Retinal pigment epithelial cell (primary cell): ENCODE data around the gene ZNF672.

Experiments
- DNase-seq: peaks from one replicate; pipeline ENCODE4 v3.0.0-alpha.2; 2010; ENCODE audit warnings: low read depth
- H3K4me3 ChIP-seq: 2 replicates; pipeline ENCODE4 v1.5.1; 2011; ENCODE audit warnings: mild to moderate bottlenecking, low read length, control low read depth, moderate library complexity
- TF ChIP-seq, protein P1 (sequence below): conservative IDR thresholded peaks from 2 replicates; pipeline ENCODE4 v1.5.1; 2011; ENCODE audit warnings: low read depth, low read length, control low read depth, inconsistent platforms

The ZNF672 gene

DNA sequence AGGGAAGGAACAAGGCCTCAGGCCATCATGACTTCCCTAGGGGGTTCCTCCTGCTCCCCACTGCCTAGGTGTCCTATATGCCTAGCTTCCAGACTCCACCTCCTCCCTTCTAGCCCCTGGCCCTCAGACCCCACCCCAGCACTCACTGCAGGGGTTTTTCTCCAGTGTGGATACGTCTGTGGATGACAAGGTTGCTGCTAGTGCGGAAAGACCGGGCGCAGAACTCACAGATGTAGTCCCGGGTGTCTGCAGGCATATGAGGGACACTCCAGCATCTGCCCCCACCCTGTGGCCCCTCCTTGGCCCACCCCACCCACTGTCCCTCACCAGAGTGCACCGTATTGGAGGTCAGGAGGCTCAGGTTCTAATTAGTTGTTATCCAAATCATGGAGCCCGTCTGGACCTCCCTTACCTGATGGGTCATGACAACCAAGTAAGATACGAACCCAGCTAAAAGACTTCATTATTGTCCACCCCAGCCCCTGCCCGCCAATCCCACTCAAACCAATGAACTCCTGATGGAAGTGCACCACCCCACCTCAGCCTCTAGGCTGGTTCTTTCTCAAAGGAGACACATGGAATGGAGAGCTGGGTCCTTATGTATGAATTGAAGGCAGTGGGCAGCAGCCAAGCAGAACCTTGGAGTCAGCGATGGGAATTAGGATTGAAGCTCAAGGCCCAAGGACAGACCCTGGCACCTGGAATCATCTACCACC lies 12.7 kb downstream of the ZNF672 start:
- no peak overlapping the region for H3K4me3 ChIP-seq
- TF ChIP-seq, protein P1, sequence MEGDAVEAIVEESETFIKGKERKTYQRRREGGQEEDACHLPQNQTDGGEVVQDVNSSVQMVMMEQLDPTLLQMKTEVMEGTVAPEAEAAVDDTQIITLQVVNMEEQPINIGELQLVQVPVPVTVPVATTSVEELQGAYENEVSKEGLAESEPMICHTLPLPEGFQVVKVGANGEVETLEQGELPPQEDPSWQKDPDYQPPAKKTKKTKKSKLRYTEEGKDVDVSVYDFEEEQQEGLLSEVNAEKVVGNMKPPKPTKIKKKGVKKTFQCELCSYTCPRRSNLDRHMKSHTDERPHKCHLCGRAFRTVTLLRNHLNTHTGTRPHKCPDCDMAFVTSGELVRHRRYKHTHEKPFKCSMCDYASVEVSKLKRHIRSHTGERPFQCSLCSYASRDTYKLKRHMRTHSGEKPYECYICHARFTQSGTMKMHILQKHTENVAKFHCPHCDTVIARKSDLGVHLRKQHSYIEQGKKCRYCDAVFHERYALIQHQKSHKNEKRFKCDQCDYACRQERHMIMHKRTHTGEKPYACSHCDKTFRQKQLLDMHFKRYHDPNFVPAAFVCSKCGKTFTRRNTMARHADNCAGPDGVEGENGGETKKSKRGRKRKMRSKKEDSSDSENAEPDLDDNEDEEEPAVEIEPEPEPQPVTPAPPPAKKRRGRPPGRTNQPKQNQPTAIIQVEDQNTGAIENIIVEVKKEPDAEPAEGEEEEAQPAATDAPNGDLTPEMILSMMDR, result no peak
- DNase-seq, result no peak

DNA sequence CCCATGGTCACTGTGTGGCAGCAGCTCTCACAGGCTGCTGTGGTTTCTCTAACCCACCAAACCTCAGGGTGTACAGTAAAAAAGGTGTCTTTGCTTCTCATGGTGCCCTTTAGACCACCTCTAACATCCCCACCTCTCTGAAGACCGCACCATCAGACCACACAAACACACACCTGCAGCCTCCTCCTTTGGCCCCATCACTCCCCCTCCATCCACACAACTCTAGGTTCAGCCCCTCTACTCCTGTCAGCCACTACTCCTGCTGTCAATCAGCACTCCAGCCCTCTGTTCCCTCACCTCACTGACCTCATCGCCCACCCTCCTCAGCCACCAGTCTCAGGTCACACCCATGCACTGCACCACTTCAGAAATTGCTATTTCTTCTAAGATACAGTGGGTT lies 13.4 kb downstream of the ZNF672 start:
- no peak for DNase-seq

DNA sequence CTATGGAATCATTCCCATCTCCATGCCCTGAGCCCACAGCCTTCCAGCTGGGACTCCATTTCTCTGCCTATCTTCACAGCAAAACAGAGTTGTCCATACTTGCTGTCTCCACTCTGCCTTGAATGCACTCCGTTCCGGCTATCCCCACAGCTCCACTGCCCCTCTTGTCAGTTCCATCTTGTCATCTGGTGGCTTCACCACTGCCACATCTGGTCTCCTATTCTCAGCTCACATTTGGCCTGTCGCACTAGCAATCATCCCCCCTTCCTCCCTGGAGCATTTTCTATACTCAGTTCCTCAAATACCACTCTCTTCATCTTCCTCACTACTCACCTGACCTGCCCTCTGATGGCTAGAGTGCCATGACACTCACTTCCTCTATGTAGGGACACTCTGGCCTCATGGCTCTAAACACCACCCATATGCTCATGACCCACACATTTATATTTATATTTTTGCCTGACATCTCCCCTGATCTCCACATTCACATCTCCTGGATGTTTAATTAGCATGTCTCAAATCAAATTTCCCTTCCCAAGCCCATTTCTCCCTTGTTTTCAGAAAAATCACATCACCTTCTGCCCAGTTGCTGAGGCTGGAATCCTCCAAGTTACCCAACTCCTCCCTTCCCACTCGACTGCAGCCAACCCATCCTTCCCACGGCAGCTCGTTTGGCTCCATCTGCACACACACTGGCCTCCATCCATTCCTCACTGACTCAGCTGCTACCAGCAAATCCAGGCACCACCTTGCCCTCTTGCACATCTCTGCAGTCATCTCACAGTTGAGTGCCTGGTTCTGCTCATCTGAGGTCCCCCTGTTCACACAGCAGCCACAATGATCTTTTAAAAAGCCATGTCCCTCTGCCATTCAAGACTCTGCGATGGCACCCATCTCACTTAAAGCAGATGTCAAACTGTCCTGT lies 14.7 kb downstream of the ZNF672 start:
- no peak overlapping the region for H3K4me3 ChIP-seq
- TF ChIP-seq, protein P1, result no peak
- DNase-seq, result no peak

More for the DNA sequence above, 13.4 kb downstream of the ZNF672 start:
- TF ChIP-seq, protein P1, result no peak
- no peak overlapping the region for H3K4me3 ChIP-seq

DNA sequence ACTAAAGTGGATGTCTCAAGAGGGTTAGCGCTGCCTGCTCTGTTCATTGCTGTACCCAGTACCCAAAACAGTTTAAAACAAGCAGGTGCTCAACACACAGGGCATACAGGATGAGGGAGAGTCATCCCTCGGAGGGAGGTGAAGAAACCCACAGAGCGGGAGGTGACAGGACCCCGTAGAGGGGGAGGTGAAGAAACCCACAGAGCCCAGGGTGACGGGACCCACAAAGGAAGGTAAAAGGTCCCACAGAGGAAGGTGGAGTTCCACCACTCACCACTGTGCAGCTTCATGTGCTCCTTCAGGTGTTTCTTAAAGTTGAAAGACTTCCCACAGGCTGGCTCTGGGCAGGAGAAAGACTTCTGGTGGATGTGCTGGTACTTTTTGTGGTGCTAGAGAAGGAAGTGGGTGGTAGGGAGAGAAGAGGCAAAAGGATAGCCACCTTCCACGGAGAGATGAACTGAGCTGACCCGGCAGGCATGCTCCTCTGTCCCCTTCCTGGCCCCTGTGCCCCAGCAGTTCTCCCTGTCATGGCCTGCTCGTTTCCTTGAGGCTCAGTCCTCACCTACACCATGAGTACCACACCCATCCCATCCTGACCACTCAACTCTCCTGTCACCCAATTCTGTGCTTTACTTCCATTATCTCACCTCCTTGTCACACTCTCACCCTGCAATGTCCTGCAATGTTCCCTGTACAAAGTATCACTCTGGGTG lies 15.8 kb downstream of the ZNF672 start:
- TF ChIP-seq, protein P1, result no peak
- H3K4me3 ChIP-seq, result no peak overlapping the region
- no peak for DNase-seq

DNA sequence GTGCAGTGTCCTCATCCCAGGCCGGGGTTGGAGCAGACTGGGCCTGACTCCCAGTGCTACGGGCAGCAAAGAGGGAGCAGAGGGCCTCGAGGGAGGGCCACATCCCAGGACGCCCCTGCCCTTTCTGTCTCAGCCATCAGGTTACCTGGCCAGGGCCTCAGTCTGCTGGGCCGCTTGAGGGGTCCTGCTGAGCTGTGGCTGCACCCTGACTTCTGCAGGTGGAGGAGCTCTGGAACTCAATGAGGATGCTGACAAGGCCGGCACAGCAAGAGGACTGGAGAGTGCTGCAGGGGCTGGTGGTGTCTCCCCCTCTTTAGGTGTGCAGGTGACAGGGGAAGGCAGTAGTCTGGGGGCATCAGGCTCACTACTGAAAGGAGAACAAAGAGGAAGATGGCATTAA lies 17.6 kb downstream of the ZNF672 start:
- DNase-seq, result no peak
- TF ChIP-seq, protein P1, result no peak
- no peak overlapping the region for H3K4me3 ChIP-seq

DNA sequence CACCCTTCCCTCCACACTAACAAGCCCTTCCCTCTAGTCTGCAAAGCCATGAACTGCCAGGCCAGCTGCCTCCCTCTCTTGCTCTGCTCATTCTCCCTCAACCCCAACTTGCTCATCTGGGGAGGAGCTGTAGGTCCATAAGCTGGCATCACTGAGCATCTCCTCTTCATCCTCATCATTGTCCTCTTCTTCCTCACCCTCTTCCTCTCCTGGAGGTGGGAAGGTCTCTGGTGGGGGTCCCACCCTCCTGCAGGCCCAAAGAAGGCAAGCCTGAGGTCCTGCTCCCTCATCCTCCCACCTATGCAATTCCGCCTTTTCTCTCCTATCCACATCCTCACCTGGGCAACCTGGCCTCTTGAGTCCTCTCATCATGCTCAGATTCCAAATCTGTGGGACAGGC lies 18.2 kb downstream of the ZNF672 start:
- no peak overlapping the region for H3K4me3 ChIP-seq
- DNase-seq, result no peak
- TF ChIP-seq, protein P1, result no peak
